Skin epidermis (tissue), 12 donors: ENCODE measurements around the gene PLPPR3.

Experiments used
- H3K27ac ChIP-seq, 21 experiments: fragments of 200-600 bp; sonication (generic) in 11 of 21; one replicate each; pipeline ENCODE4 v1.5.0; 2020; ENCODE audit warnings: mild to moderate bottlenecking in 3 of 21, inconsistent platforms in 2 of 21, moderate library complexity in 2 of 21
- H3K4me3 ChIP-seq, 7 experiments: fragments of 200-600 bp; sonication (generic) in 2 of 7; one replicate each; pipeline ENCODE4 v1.5.0; 2020; ENCODE audit warnings: inconsistent platforms in 2 of 7, mild to moderate bottlenecking in 2 of 7, moderate library complexity in 1 of 7

Gene PLPPR3

DNA sequence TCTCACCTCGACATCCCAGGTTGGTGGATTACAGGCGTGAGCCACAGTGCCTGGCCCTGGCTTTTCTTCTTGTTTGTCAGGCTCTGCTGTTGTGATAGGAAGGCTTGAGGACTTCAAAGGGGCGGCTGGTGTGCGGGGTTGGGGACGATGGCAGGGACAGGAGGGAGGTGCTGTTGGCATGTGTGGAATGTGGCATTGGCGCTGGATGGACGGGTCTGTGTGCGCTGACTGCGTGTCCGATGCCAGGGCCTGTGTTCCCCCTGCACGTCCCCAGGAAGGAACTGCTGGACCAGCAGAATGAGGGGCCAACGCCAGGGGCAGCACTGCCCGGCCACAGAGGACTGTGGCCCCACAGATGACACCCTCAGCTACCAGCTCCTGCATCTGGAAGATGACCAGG is 37.2 kb downstream of the PLPPR3 start:
- H3K4me3 ChIP-seq = no peak overlapping the region
- H3K27ac ChIP-seq = no peak overlapping the region

DNA sequence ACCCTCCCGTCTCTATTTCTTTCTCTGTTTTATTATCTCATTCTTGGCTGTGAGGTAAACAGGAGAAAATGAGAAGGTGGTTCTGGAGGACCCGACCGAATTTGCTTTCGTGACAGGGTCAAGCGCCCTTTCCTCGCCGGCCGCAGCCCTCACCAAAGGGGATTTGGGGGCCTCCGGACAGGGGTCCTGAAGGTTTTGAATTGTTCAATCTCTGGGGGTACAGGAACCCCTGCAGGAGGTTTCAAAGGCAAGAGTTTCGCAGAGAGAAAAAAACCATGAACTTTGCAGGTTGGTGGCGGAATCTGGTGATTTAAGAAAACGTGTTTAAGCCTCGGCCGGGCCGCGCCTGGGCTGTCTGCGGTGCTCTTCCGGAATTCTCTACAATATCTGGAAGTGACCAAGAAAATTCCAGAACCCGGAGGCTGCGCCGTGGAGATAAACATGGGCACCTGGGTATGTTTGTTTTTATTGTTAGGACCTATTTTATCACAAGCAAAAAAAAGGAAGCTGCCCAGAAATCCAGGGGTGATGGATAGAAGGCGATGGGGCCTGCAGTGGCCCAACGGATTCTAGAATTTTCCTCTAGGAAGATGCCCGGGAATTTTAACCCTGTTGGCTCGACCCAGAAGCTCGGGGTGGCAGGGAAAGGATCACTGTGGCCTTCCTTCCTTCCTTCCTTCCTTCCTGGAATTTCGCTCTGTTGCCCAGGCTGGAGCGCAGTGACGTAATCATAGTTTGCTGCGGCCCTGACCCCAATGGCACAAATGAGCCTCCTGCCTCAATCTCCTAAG is 38.7 kb downstream of the PLPPR3 start:
- Histone ChIP-seq H3K27ac (peak overlapping the region in 17 of 21 experiments; percentile 2 to 84 (median 62)), H3K4me3 (peak overlapping the region in 3 of 7 experiments; percentile 0 to 27 (median 23))

DNA sequence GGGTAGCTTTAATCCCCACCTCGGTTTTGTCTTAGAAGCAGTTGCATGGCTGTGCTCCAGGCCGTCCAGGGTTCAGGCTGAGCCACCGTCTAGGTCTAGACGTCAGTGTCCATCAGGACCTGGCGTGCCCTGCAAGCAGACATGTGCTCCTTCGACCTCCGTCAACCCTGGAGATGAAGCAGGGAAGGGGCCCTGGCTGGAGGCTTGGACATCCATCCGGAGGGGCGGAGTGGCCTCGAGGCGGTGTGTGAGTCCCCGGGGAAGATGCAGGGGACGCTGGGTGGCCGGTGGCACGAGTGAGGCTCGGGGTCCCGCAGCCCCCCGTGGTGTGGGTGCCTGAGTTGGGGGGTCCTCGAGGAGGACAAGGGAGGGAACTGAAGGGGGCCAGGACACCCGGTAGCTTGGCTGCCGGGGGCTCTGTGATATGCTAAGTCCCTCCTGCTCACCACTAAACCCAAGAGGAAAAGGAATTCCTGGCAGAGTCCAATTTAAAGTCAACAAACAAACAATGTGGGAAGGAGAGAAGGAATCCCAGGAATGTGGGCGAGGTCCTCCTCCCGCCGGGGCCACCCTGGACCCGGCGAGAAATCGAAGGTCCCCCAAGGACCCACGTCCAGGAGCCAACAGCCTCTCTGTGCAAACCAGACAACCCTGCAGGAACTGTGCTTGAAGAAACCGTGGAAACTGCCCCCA is 39.4 kb downstream of the PLPPR3 start:
- H3K4me3 ChIP-seq = peak overlapping the region in 3 of 7 experiments; percentile 0 to 27 (median 23)
- peak overlapping the region in 18 of 21 experiments; percentile 2 to 84 (median 56) for H3K27ac ChIP-seq

DNA sequence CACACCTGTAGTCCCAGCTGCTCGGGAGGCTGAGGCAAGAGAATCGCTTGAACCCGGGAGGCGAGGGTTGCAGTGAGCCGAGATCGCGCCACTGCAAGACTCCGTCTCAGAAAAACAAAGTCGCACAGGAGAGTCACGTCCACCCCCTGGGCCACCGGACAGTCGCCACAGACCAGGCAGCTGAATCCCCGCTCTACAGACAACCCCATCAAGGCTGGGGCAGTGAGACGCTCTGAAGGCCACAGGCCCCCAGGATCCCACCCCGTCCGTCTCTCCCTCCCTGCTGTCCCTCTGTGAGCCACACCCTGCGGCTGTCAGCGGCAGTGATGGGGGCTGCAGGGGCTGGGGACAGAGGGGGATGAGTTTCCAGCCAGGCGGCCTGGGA is 40.0 kb downstream of the PLPPR3 start:
- H3K4me3 ChIP-seq = no peak overlapping the region
- peak overlapping the region in 14 of 21 experiments; percentile 18 to 84 (median 60) for H3K27ac ChIP-seq

DNA sequence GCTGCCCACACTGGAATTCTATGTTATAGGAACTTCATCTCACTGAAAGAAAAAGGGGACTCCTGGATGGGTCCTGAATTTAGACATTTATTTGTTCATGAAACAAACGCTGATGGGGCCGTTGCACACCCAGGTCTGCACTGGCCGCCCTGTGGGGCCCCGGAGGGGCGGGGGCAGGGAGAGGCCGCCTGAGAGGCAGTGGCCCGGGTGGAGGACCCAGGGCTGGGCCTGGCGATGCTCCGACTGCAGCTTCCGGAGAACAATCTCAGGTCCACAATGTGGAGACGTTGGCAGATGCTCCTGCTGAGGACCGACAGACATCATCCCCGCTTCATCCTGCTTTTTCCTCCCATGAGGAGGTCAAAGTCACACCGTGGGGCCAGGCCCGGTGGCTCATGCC is 40.8 kb downstream of the PLPPR3 start:
- H3K4me3 ChIP-seq = no peak overlapping the region
- H3K27ac ChIP-seq = peak overlapping the region in 1 of 21 experiments; percentile 21

DNA sequence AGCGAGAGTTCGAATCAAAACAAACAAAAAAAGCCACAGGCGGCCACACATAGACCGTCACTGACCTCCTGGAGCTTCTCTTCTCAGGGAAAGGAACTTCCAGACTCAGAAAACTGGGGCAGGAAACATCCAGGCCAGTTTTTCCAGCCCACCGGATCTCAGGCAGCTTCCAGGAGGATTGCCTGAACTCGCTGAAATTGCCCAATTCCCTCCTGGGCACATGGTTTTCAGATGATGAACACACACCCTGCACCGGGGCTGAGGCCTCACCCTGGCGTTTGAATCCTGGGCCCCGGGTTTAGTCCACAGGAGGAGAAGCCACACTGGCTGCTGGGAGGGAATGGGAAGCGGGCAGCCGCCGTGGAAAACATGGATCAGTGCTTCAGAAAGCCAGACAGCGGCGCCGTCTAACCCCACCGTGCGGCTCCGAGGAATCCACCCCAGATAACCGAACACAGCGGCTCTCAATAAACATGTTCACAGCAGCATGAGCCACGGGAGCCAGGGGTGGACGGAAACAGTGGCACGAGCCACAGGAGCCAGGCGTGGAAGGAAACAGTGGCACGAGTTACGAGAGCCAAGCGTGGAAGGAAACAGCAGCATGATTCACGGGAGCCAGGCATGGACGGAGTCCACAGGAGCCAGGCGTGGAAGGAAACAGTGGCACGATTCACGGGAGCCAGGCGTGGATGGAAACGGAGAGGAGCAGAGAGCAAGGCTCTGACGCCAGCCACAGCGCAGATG is 42.7 kb downstream of the PLPPR3 start:
- peak overlapping the region in 19 of 21 experiments; percentile 3 to 85 (median 76) for H3K27ac ChIP-seq
- no peak overlapping the region for H3K4me3 ChIP-seq

DNA sequence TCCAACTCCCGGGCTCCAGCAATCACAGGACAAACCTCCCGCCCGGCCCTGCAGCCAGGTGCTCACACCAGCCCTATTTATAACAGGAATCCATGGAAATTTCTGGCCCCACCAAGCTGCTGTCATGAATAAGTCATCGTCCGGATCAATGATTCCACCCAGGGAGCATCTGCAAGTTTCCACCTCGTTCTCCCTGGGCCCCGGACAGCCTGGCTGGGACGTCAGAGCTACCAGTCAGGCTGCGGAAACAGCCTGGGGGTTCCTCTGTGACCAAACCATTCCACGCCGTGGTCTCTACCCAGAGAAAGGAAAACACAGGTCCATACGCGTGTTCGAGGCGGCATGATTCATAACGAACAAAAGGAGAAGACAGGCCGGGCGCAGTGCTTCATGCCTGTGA is 45.2 kb downstream of the PLPPR3 start:
- H3K4me3 ChIP-seq = no peak overlapping the region
- no peak overlapping the region for H3K27ac ChIP-seq

DNA sequence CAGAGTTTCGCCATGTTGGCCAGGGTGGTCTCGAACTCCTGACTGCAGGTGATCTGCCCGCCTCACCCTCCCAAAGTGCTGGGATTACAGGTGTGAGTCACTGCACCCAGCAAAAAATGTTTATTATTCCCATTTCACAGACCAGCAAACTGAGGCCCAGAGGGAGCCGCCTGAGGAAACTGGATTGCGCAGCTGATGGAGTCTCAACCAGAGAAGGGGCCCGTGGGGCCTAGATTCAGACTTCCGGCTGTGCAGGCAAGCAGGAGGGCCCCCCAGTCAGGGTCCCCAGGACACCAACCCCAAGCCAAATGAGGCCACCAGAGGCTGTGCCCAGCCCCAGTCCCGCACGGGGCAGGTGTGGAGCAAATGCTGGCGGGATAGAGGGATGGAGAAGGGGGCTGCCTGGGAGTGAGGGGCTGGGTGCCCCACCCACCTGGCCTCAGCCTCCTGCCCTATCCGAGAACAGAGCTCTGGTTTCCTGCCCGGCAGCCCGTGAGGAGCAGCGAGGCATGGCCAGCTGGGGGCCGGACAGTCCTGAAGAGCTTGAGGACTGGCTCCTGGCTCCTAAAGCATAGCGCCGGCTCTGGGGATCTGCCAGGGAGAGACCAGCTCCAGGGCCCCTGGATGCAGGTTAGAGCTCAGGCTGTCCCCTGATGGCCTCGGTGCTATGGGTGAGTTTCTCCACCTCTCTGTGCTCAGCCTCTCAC is 48.9 kb downstream of the PLPPR3 start:
- Histone ChIP-seq H3K27ac (no peak overlapping the region), H3K4me3 (no peak overlapping the region)

DNA sequence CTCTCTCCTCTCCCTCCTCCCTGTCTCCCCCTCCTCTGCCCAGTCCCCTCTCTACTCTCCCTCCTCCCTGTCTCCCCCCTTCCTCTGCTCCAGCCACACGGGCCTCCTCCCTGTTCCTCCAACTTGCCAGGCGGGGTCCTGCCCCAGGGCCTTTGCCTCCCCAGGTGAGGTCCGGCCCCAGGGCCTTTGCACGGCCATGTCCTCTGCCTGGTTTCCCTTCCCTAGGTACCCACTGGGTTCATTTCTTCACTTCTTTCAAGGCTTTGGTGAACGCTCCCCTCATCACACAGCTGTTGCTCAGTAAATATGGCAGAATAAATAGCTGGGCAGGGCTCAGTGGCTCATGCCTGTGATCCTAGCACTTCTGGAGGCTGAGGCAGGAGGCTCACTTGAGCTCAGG is 49.7 kb downstream of the PLPPR3 start:
- Histone ChIP-seq H3K27ac (no peak overlapping the region), H3K4me3 (no peak overlapping the region)

DNA sequence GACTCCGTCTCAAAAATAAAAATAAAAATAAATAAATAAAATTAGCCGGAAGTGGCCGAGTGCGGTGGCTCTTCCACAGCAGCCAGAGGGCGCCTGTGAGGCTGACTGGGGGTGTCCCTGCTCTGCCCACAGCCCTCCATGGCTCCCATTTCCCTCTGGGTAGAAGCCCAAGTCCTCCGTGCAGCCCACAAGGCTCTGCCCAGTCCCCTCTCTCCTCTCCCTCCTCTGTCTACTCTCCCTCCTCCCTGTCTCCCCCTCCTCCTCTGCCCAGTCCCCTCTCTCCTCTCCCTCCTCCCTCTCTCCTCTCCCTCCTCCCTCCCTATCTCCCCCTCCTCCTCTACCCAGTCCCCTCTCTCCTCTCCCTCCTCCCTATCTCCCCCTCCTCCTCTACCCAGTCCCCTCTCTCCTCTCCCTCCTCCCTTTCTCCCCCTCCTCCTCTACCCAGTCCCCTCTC is 50.4 kb downstream of the PLPPR3 start:
- H3K27ac ChIP-seq = no peak overlapping the region
- no peak overlapping the region for H3K4me3 ChIP-seq

DNA sequence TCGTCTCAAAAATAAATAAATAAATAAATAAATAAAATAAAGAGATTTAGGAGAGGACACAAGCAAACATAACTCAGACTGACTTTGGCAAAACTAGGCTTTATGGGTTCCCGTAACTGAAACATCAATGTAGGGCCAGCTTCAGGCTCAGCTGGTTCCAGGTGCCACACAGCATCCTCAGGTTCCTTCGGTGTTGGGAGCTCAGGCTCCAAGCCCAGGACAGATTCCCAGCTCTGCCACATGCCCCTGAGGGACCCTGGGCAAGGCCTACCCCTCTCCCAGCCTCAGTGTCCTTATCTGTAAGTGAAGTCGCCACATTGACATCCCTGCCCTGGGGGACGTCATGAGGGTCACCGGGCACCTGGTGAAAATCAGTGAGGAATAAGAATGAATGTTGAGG is 52.1 kb downstream of the PLPPR3 start:
- Histone ChIP-seq H3K27ac (no peak overlapping the region), H3K4me3 (no peak overlapping the region)

DNA sequence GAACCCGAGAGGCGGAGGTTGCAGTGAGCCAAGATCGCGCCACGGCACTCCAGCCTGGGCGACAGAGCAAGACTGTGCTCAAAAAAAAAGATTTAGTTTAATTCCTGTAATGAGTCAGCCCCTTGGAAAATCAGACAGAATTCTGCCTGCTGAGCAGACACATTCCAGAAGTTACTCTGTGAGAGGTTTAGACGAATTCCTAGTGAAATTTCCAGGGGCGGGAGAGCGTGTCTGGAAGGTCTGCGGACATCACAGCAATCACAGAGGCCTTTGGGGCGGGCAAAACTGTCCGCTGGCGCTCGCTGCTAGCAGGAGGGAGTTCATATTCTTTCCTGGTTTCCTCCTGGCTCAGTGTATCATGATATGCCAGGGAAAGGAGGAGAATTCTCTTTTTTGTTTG is 53.3 kb downstream of the PLPPR3 start:
- Histone ChIP-seq H3K27ac (peak overlapping the region in 9 of 21 experiments; percentile 2 to 66 (median 42)), H3K4me3 (no peak overlapping the region)

DNA sequence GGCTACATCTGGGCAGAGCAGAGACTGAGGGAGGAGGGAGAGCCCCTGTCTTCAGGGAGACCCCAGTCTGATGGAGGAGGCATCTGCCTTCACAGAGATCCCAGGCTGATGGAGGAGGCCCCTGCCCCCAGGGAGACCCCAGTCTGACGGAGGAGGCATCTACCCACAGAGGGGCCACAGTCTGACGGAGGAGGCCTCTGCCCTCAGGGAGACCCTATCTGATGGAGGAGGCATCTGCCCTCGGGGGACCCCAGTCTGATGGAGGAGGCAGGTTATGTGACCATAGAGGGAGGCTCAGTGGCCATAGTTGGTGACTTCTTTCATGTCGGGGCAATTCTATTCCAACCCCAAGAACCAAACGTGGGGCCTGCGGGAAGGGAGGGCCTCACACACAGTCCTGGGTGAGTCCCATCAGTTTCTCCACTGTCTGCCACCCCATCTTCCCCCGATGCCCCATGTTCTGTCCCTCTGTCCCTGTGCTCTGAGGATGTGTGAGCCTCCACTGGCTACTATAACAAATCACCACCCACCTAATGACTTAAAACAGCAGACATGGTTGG is 56.5 kb downstream of the PLPPR3 start:
- Histone ChIP-seq H3K27ac (no peak overlapping the region), H3K4me3 (no peak overlapping the region)

DNA sequence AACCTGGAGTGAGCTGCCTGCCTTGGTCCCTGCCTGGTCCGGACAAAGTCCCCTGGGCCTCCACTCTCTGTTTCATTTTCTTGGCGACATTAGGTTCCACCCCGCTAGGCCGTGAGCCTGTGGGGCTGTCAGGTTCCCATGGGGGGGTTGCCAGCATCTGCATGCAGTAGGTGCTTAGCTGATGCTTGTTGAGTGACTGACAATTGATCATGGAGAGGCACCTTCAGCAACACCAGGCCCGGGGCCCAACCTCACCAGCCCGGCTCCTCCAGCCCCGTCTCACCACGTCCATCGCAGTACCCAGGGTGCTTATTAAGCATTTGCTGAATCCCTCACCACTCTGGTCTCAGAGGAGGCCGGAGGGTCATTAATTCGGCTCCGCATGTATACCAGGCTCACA is 57.5 kb downstream of the PLPPR3 start:
- Histone ChIP-seq H3K27ac (no peak overlapping the region), H3K4me3 (no peak overlapping the region)

DNA sequence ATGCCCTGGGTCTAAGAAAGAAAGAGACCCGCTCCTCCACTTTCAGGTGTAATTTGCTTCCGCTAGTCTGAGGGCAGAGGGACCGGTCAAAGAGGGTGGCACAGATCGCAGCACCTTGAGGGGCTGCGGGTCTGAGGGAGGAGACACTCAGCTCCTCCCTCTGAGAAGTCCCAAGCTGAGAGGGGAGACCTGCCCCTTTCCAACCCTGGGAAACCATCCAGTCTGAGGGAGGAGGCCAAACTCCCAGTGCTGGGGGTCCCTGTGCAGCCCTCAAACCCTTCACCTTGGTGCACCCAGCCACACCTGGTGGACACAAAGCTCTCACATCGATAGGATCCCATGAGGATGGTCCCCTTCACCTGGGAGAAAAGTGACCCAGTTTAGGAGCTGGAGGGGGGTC is 57.9 kb downstream of the PLPPR3 start:
- no peak overlapping the region for H3K4me3 ChIP-seq
- H3K27ac ChIP-seq = no peak overlapping the region

DNA sequence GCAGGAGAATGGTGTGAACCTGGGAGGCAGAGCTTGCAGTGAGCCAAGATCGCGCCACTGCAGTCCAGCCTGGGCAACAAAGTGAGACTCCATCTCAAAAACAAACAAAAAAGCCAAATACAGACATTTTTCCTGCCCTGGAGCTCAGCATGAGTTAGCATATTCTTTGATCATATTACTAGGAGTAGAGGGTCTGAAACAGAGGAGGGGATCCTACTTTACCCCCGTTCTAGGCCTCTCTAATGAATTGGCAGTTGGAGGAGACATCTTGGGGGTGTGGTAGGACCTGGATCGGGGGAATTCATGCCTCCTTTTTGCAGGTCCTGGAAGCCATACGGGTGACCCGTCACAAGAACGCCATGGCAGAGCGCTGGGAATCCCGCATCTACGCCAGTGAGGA is 58.6 kb downstream of the PLPPR3 start:
- Histone ChIP-seq H3K4me3 (no peak overlapping the region), H3K27ac (no peak overlapping the region)
